B cell (primary cell): ENCODE data around the gene HOPX.

ENCODE experiments used
- CTCF ChIP-seq: fragments of 200-600 bp; IDR thresholded peaks from one replicate; pipeline ENCODE4 v1.8.0; 2022; ENCODE audit warnings: antibody characterized with exemption, mild to moderate bottlenecking
- EZH2 ChIP-seq: IDR thresholded peaks from 2 replicates; pipeline ENCODE4 v1.6.1; 2012; ENCODE audit warnings: borderline replicate concordance, low read depth, mild to moderate bottlenecking, moderate library complexity, low read length; ENCODE audit not compliant: insufficient read depth, poor library complexity, severe bottlenecking

GRCh38 chr4:56659946-56660345, 21.1 kb downstream of the HOPX start:
- TF ChIP-seq CTCF (no peak), EZH2 (no peak)
